ENCODE results near the gene DUOX2.

- TF ChIP-seq CTCF (IDR thresholded peaks at IDR 0.05) (no peak), POLR2A (IDR thresholded peaks at IDR 0.05) (no peak)
Measured at GRCh38 chr15:45137703-45138102, 23.7 kb upstream of the DUOX2 start.
